ENCODE results near the gene ZC2HC1B. TPM values are rescaled to one million over a fixed set of nuclear protein-coding genes. Genes with fewer than 3 reads are reported as not detected.

ZC2HC1B gene
- polyA plus RNA-seq, 2 donors = 0.08 to 0.14 TPM

GRCh38 chr6:143937668-143937970 lies 73.3 kb downstream of the ZC2HC1B start:
- H3K9me3 ChIP-seq (ENCODE audit: control insufficient read depth in 2 of 2, insufficient read depth in 1 of 2, low read depth in 1 of 2, low read length in 1 of 2) = no peaks in the 10 kb centered on the region
- H3K36me3 ChIP-seq (ENCODE audit: control insufficient read depth in 2 of 2, insufficient read depth in 2 of 2, low read length in 1 of 2) = no peaks in the 10 kb centered on the region
- no peak overlapping the region for H3K4me3 ChIP-seq (ENCODE audit: low read depth in 1 of 2, low read length in 2 of 2)
- H3K27me3 ChIP-seq (ENCODE audit: control insufficient read depth in 1 of 2, insufficient read depth in 2 of 2, low read length in 2 of 2) = no peaks in the 10 kb centered on the region
- WGBS, 2 donors = 84 to 85% methylated on average over 1 of the region's 1 CpG
- no peaks in the 10 kb centered on the region for H3K4me1 ChIP-seq (ENCODE audit: control insufficient read depth in 2 of 2, insufficient read depth in 2 of 2, low read length in 1 of 2)
- H3K27ac ChIP-seq (ENCODE audit: low read depth in 2 of 2, low read length in 1 of 2) = no peak overlapping the region

GRCh38 chr6:143939364-143939763 lies 75.1 kb downstream of the ZC2HC1B start:
- Histone ChIP-seq H3K27me3 (ENCODE audit: control insufficient read depth in 1 of 2, insufficient read depth in 2 of 2, low read length in 2 of 2) (no peaks in the 10 kb centered on the region), H3K4me1 (ENCODE audit: control insufficient read depth in 2 of 2, insufficient read depth in 2 of 2, low read length in 1 of 2) (no peaks in the 10 kb centered on the region), H3K27ac (ENCODE audit: low read depth in 2 of 2, low read length in 1 of 2) (no peak overlapping the region), H3K4me3 (ENCODE audit: low read depth in 1 of 2, low read length in 2 of 2) (no peak overlapping the region), H3K36me3 (ENCODE audit: control insufficient read depth in 2 of 2, insufficient read depth in 2 of 2, low read length in 1 of 2) (no peaks in the 10 kb centered on the region), H3K9me3 (ENCODE audit: control insufficient read depth in 2 of 2, insufficient read depth in 1 of 2, low read depth in 1 of 2, low read length in 1 of 2) (no peaks in the 10 kb centered on the region)
- 46 to 58% methylated on average over 4 of the region's 4 CpGs for WGBS, 2 donors

DNA sequence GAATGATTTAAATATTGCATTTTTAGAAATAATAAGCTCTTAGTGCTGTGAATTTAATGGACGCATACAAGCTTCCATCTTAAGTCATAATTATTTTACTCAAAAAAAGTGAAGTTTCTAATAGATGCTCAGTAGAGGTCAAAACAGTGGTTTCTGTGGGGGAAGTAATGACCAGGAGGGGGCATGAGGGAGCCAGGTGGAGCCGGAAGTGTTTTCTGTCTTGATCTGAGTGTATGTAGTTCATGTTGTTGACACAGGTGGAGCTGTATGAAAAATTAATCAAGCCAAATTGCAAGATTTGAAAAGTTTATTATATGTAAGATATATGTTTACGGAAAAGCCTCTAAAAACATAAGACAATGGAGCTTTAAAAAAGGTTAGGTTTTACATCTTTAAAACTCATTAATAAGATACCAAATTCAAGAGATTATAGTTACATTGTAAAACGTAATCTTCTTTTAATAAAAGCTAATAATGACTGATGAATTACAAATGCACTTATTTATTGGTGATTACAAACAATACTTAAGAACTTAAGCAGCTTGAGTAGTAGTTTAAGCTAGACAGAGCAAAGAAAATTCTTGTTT lies 75.8 kb downstream of the ZC2HC1B start:
- Histone ChIP-seq H3K9me3 (ENCODE audit: control insufficient read depth in 2 of 2, insufficient read depth in 1 of 2, low read depth in 1 of 2, low read length in 1 of 2) (no peaks in the 10 kb centered on the region), H3K27me3 (ENCODE audit: control insufficient read depth in 1 of 2, insufficient read depth in 2 of 2, low read length in 2 of 2) (no peaks in the 10 kb centered on the region), H3K27ac (ENCODE audit: low read depth in 2 of 2, low read length in 1 of 2) (no peak overlapping the region), H3K4me3 (ENCODE audit: low read depth in 1 of 2, low read length in 2 of 2) (no peak overlapping the region), H3K4me1 (ENCODE audit: control insufficient read depth in 2 of 2, insufficient read depth in 2 of 2, low read length in 1 of 2) (no peaks in the 10 kb centered on the region), H3K36me3 (ENCODE audit: control insufficient read depth in 2 of 2, insufficient read depth in 2 of 2, low read length in 1 of 2) (no peaks in the 10 kb centered on the region)
- WGBS, 2 donors = 41 to 44% methylated on average over 4 of the region's 4 CpGs

- Histone ChIP-seq H3K36me3 (ENCODE audit: control insufficient read depth in 2 of 2, insufficient read depth in 2 of 2, low read length in 1 of 2) (no peaks in the 10 kb centered on the region), H3K4me1 (ENCODE audit: control insufficient read depth in 2 of 2, insufficient read depth in 2 of 2, low read length in 1 of 2) (no peaks in the 10 kb centered on the region), H3K9me3 (ENCODE audit: control insufficient read depth in 2 of 2, insufficient read depth in 1 of 2, low read depth in 1 of 2, low read length in 1 of 2) (no peaks in the 10 kb centered on the region), H3K27ac (ENCODE audit: low read depth in 2 of 2, low read length in 1 of 2) (no peak overlapping the region), H3K4me3 (ENCODE audit: low read depth in 1 of 2, low read length in 2 of 2) (no peak overlapping the region), H3K27me3 (ENCODE audit: control insufficient read depth in 1 of 2, insufficient read depth in 2 of 2, low read length in 2 of 2) (no peaks in the 10 kb centered on the region)
- 70 to 71% methylated on average over 20 of the region's 20 CpGs for WGBS, 2 donors
These were observed 77.8 kb downstream of the ZC2HC1B start for GRCh38 chr6:143941852-143942627.

GRCh38 chr6:143948208-143948607 lies 83.9 kb downstream of the ZC2HC1B start:
- Histone ChIP-seq H3K9me3 (ENCODE audit: control insufficient read depth in 2 of 2, insufficient read depth in 1 of 2, low read depth in 1 of 2, low read length in 1 of 2) (no peaks in the 10 kb centered on the region), H3K36me3 (ENCODE audit: control insufficient read depth in 2 of 2, insufficient read depth in 2 of 2, low read length in 1 of 2) (no peaks in the 10 kb centered on the region), H3K4me3 (ENCODE audit: low read depth in 1 of 2, low read length in 2 of 2) (no peak overlapping the region), H3K27me3 (ENCODE audit: control insufficient read depth in 1 of 2, insufficient read depth in 2 of 2, low read length in 2 of 2) (no peaks in the 10 kb centered on the region), H3K27ac (ENCODE audit: low read depth in 2 of 2, low read length in 1 of 2) (no peak overlapping the region), H3K4me1 (ENCODE audit: control insufficient read depth in 2 of 2, insufficient read depth in 2 of 2, low read length in 1 of 2) (no peaks in the 10 kb centered on the region)
- 87 to 92% methylated on average over 7 of the region's 7 CpGs for WGBS, 2 donors

GRCh38 chr6:143949535-143949934 lies 85.3 kb downstream of the ZC2HC1B start:
- Histone ChIP-seq H3K9me3 (ENCODE audit: control insufficient read depth in 2 of 2, insufficient read depth in 1 of 2, low read depth in 1 of 2, low read length in 1 of 2) (no peaks in the 10 kb centered on the region), H3K4me1 (ENCODE audit: control insufficient read depth in 2 of 2, insufficient read depth in 2 of 2, low read length in 1 of 2) (no peaks in the 10 kb centered on the region), H3K27ac (ENCODE audit: low read depth in 2 of 2, low read length in 1 of 2) (no peak overlapping the region), H3K36me3 (ENCODE audit: control insufficient read depth in 2 of 2, insufficient read depth in 2 of 2, low read length in 1 of 2) (no peaks in the 10 kb centered on the region), H3K27me3 (ENCODE audit: control insufficient read depth in 1 of 2, insufficient read depth in 2 of 2, low read length in 2 of 2) (no peaks in the 10 kb centered on the region), H3K4me3 (ENCODE audit: low read depth in 1 of 2, low read length in 2 of 2) (no peak overlapping the region)
- WGBS, 2 donors = 83 to 96% methylated on average over 1 of the region's 1 CpG

DNA sequence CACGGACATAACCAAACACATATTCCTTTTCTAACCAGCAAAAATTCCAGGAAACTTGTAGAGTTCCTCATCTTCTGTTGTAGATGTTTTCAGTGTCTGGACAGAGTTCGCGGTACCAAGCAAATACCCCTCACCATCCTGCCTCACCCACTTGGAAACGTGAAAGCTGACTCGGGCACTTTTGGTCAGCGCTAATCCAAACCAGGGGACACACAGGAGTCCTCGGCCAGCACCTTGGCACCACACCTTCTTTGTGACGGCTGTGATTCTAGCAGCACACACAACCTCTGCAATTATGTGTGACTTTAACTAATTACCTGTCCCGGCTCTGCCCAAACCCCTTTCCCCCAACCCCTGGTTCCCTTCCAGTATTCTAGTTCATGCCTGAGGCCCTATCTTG lies 85.7 kb downstream of the ZC2HC1B start:
- H3K27me3 ChIP-seq (ENCODE audit: control insufficient read depth in 1 of 2, insufficient read depth in 2 of 2, low read length in 2 of 2) = no peaks in the 10 kb centered on the region
- H3K27ac ChIP-seq (ENCODE audit: low read depth in 2 of 2, low read length in 1 of 2) = no peak overlapping the region
- no peaks in the 10 kb centered on the region for H3K9me3 ChIP-seq (ENCODE audit: control insufficient read depth in 2 of 2, insufficient read depth in 1 of 2, low read depth in 1 of 2, low read length in 1 of 2)
- 86 to 88% methylated on average over 9 of the region's 9 CpGs for WGBS, 2 donors
- no peaks in the 10 kb centered on the region for H3K36me3 ChIP-seq (ENCODE audit: control insufficient read depth in 2 of 2, insufficient read depth in 2 of 2, low read length in 1 of 2)
- no peak overlapping the region for H3K4me3 ChIP-seq (ENCODE audit: low read depth in 1 of 2, low read length in 2 of 2)
- H3K4me1 ChIP-seq (ENCODE audit: control insufficient read depth in 2 of 2, insufficient read depth in 2 of 2, low read length in 1 of 2) = no peaks in the 10 kb centered on the region

GRCh38 chr6:143950875-143951274 lies 86.6 kb downstream of the ZC2HC1B start:
- H3K9me3 ChIP-seq (ENCODE audit: control insufficient read depth in 2 of 2, insufficient read depth in 1 of 2, low read depth in 1 of 2, low read length in 1 of 2) = no peaks in the 10 kb centered on the region
- no peaks in the 10 kb centered on the region for H3K36me3 ChIP-seq (ENCODE audit: control insufficient read depth in 2 of 2, insufficient read depth in 2 of 2, low read length in 1 of 2)
- H3K27me3 ChIP-seq (ENCODE audit: control insufficient read depth in 1 of 2, insufficient read depth in 2 of 2, low read length in 2 of 2) = no peaks in the 10 kb centered on the region
- no peak overlapping the region for H3K27ac ChIP-seq (ENCODE audit: low read depth in 2 of 2, low read length in 1 of 2)
- H3K4me1 ChIP-seq (ENCODE audit: control insufficient read depth in 2 of 2, insufficient read depth in 2 of 2, low read length in 1 of 2) = no peaks in the 10 kb centered on the region
- no peak overlapping the region for H3K4me3 ChIP-seq (ENCODE audit: low read depth in 1 of 2, low read length in 2 of 2)
- WGBS, 2 donors = 48 to 51% methylated on average over 3 of the region's 3 CpGs

DNA sequence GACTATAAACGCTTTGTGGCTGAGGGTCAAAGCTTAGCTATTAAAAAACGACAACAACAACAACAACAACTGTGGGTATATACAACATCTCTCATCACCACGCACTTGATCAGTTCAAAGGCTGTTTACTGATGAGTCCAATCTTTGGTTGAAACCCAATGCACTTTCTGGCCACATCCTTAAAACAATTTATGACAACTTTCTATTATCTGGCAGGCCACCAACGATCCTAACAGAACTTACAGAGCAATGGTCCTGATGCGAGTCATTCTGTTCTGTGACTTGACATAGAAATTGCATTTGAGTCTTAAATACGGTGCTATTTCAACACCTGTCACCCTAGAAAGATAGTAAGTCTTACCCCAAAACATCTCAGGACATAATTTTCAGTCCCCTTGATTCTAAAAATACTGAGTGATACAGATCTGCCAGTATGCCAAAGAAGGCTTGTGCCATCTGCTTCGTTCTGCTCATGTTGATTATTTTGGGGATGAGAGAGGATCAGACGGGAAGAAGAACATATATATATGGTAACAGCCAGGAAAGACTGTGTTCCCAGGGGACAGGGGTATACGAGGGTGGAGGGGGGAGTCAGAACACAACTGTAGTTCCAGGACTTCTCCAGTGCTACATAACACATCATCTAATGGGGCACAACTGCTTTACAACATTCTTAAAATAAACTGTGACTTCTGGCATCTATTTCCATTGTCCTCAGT lies 87.9 kb downstream of the ZC2HC1B start:
- Histone ChIP-seq H3K4me1 (ENCODE audit: control insufficient read depth in 2 of 2, insufficient read depth in 2 of 2, low read length in 1 of 2) (no peaks in the 10 kb centered on the region), H3K4me3 (ENCODE audit: low read depth in 1 of 2, low read length in 2 of 2) (no peak overlapping the region), H3K27ac (ENCODE audit: low read depth in 2 of 2, low read length in 1 of 2) (no peak overlapping the region), H3K36me3 (ENCODE audit: control insufficient read depth in 2 of 2, insufficient read depth in 2 of 2, low read length in 1 of 2) (no peaks in the 10 kb centered on the region), H3K9me3 (ENCODE audit: control insufficient read depth in 2 of 2, insufficient read depth in 1 of 2, low read depth in 1 of 2, low read length in 1 of 2) (no peaks in the 10 kb centered on the region), H3K27me3 (ENCODE audit: control insufficient read depth in 1 of 2, insufficient read depth in 2 of 2, low read length in 2 of 2) (no peaks in the 10 kb centered on the region)
- WGBS, 2 donors = 87% methylated on average over 9 of the region's 9 CpGs
